GM12865 (cell line): ENCODE measurements around the gene RCAN3.

Experiments
- DNase-seq: peaks from one replicate; pipeline ENCODE4 v3.0.0; 2010; ENCODE audit warnings: low read depth
- H3K4me3 ChIP-seq: 2 replicates; pipeline ENCODE4 v1.5.1; 2011; ENCODE audit warnings: mild to moderate bottlenecking, low read depth, low read length, control low read depth
- CTCF ChIP-seq: IDR thresholded peaks from 2 replicates; pipeline ENCODE4 v1.5.1; 2011; ENCODE audit warnings: low read length, control low read depth, low read depth, inconsistent platforms; ENCODE audit not compliant: insufficient read depth; ENCODE audit errors: missing control alignments

The RCAN3 gene

GRCh38 chr1:24557220-24557619, 54.6 kb downstream of the RCAN3 start:
- TF ChIP-seq CTCF: no peak
- DNase-seq: no peak
- H3K4me3 ChIP-seq: no peak overlapping the region

GRCh38 chr1:24557711-24558131, 55.1 kb downstream of the RCAN3 start:
- TF ChIP-seq CTCF: no peak
- DNase-seq: no peak
- no peak overlapping the region for H3K4me3 ChIP-seq

GRCh38 chr1:24558455-24558854, 55.8 kb downstream of the RCAN3 start:
- TF ChIP-seq CTCF: no peak
- DNase-seq: no peak
- no peak overlapping the region for H3K4me3 ChIP-seq

GRCh38 chr1:24558902-24559791, 56.5 kb downstream of the RCAN3 start:
- TF ChIP-seq CTCF: no peak
- no peak for DNase-seq
- no peak overlapping the region for H3K4me3 ChIP-seq

- DNase-seq: no peak
- TF ChIP-seq CTCF: no peak
These were observed 57.7 kb downstream of the RCAN3 start for GRCh38 chr1:24560361-24560760.

GRCh38 chr1:24562625-24563024, 60.0 kb downstream of the RCAN3 start:
- no peak for TF ChIP-seq CTCF
- no peak overlapping the region for H3K4me3 ChIP-seq
- no peak for DNase-seq

More at GRCh38 chr1:24560361-24560760, 57.7 kb downstream of the RCAN3 start:
- no peak overlapping the region for H3K4me3 ChIP-seq
